Vagina (tissue), 2 donors: ENCODE data around the gene RGS19.

ENCODE experiments used
- CTCF ChIP-seq, 3 experiments: fragments of 450-650 bp in 2 of 3; fragments of 200-600 bp in 1 of 3; sonication (generic) in 1 of 3; IDR thresholded peaks; one replicate each; pipeline ENCODE4 v1.5.1; 2017 to 2019; ENCODE audit warnings: antibody characterized with exemption in 3 of 3, mild to moderate bottlenecking in 2 of 3, moderate library complexity in 2 of 3
- POLR2A ChIP-seq, 2 donors: fragments of 450-650 bp; IDR thresholded peaks; one replicate each; pipeline ENCODE4 v1.6.1; 2017; ENCODE audit warnings: antibody characterized with exemption in 2 of 2, mild to moderate bottlenecking in 2 of 2, moderate library complexity in 2 of 2

- TF ChIP-seq CTCF (IDR thresholded peaks at IDR 0.05) (no peak), POLR2A (IDR thresholded peaks at IDR 0.05) (no peak)
These were observed 37.5 kb upstream of the RGS19 start for GRCh38 chr20:64116541-64117431.
